Liver (tissue), 9 donors: ENCODE results near the gene CYP1B1. TPM values are rescaled to one million over a fixed set of nuclear protein-coding genes. Genes with fewer than 3 reads are reported as not detected.

Experiments used
- DNase-seq: peaks from one replicate; pipeline ENCODE4 v3.0.0-alpha.2; 2017; ENCODE audit warnings: low spot score
- H3K27ac ChIP-seq, 2 donors: one replicate each; pipeline ENCODE4 v1.7.0; 2013; ENCODE audit warnings: inconsistent platforms in 2 of 2, low read length in 2 of 2, control low read depth in 1 of 2, low read depth in 1 of 2, mild to moderate bottlenecking in 1 of 2
- H3K27me3 ChIP-seq, 4 donors: one replicate each; pipeline versions ENCODE4 v1.6.1 to v1.7.0; 2013; ENCODE audit warnings: low read length in 3 of 4, inconsistent platforms in 1 of 4, mild to moderate bottlenecking in 1 of 4, moderate library complexity in 1 of 4; ENCODE audit not compliant: control insufficient read depth in 4 of 4, insufficient read depth in 4 of 4
- H3K36me3 ChIP-seq, 4 donors: one replicate each; pipeline versions ENCODE4 v1.6.1 to v1.7.0; 2013; ENCODE audit warnings: low read length in 3 of 4, mild to moderate bottlenecking in 3 of 4, low read depth in 1 of 4, moderate library complexity in 1 of 4; ENCODE audit not compliant: control insufficient read depth in 4 of 4, insufficient read depth in 3 of 4
- H3K4me1 ChIP-seq, 4 donors: one replicate each; pipeline versions ENCODE4 v1.6.1 to v1.7.0; 2013; ENCODE audit warnings: low read length in 3 of 4, mild to moderate bottlenecking in 3 of 4, moderate library complexity in 1 of 4; ENCODE audit not compliant: control insufficient read depth in 4 of 4, insufficient read depth in 4 of 4
- H3K4me3 ChIP-seq, 3 donors: one replicate each; pipeline versions ENCODE4 v1.6.1 to v1.7.0; 2013; ENCODE audit warnings: low read length in 3 of 3, control low read depth in 1 of 3, low read depth in 1 of 3, mild to moderate bottlenecking in 1 of 3
- H3K9ac ChIP-seq, 2 donors: one replicate each; pipeline ENCODE4 v1.7.0; 2013; ENCODE audit warnings: low read length in 2 of 2, mild to moderate bottlenecking in 2 of 2, moderate library complexity in 2 of 2, control low read depth in 1 of 2, low read depth in 1 of 2
- H3K9me3 ChIP-seq, 4 donors: one replicate each; pipeline versions ENCODE4 v1.6.1 to v1.7.0; 2013; ENCODE audit warnings: low read length in 3 of 4; ENCODE audit not compliant: control insufficient read depth in 4 of 4
- EGR1 ChIP-seq, 2 donors: IDR thresholded peaks; 2 replicates each; pipeline ENCODE4 v1.6.1; 2016 to 2018; ENCODE audit warnings: antibody characterized with exemption in 2 of 2, low read depth in 2 of 2
- FOXA1 ChIP-seq: IDR thresholded peaks from 2 replicates; pipeline ENCODE4 v1.6.1; 2016; ENCODE audit warnings: antibody characterized with exemption
- FOXA2 ChIP-seq: IDR thresholded peaks from 2 replicates; pipeline ENCODE4 v1.6.1; 2016; ENCODE audit warnings: antibody characterized with exemption
- GABPA ChIP-seq, 2 donors: IDR thresholded peaks in 1 of 2; conservative IDR thresholded peaks in 1 of 2; 2 replicates each; pipeline ENCODE4 v1.6.1; 2016; ENCODE audit warnings: antibody characterized with exemption in 2 of 2, mild to moderate bottlenecking in 1 of 2, moderate library complexity in 1 of 2
- HNF4A ChIP-seq, 2 donors: conservative IDR thresholded peaks; 2 replicates each; pipeline ENCODE4 v1.6.1; 2016; ENCODE audit warnings: antibody characterized with exemption in 2 of 2, mild to moderate bottlenecking in 2 of 2
- HNF4G ChIP-seq: IDR thresholded peaks from 2 replicates; pipeline ENCODE4 v1.6.1; 2016; ENCODE audit warnings: antibody characterized with exemption
- JUND ChIP-seq, 2 donors: IDR thresholded peaks; 2 replicates each; pipeline ENCODE4 v1.6.1; 2016; ENCODE audit warnings: antibody characterized with exemption in 2 of 2
- NR2F2 ChIP-seq: IDR thresholded peaks from 2 replicates; pipeline ENCODE4 v1.6.1; 2016; ENCODE audit warnings: antibody characterized with exemption
- RAD21 ChIP-seq, 2 donors: IDR thresholded peaks; 2 replicates each; pipeline ENCODE4 v1.6.1; 2016; ENCODE audit warnings: antibody characterized with exemption in 2 of 2, mild to moderate bottlenecking in 2 of 2
- RXRA ChIP-seq, 2 donors: IDR thresholded peaks; 2 replicates each; pipeline ENCODE4 v1.6.1; 2017 to 2018; ENCODE audit warnings: antibody characterized with exemption in 2 of 2, mild to moderate bottlenecking in 1 of 2
- TAF1 ChIP-seq: conservative IDR thresholded peaks from 2 replicates; pipeline ENCODE4 v1.6.1; 2016; ENCODE audit warnings: antibody characterized with exemption, mild to moderate bottlenecking
- WGBS: extraction: QIAGEN DNeasy Blood & Tissue Kit; methylation state at CpG from one replicate; pipeline ENCODE4 v1.1.7; 2013; 5-methylcytosine and 5-hydroxymethylcytosine counted together
- polyA plus RNA-seq, 2 donors: library from polyadenylated mRNA; stranded (reverse) in 1 of 2; unstranded in 1 of 2; fragments of 200-250 nt in 1 of 2; fragments of >200 nt in 1 of 2; fragmentation: Nextera tagmentation in 1 of 2; extraction: Ambion mirVana in 1 of 2; gene quantifications; one replicate each; pipeline versions ENCODE4 v1.2.1 to v1.2.3, GENCODE V29; 2013 to 2015
- total RNA-seq, 2 donors: library from RNA; depleted of rRNA; stranded (reverse); fragments of >200 nt; gene quantifications; one replicate each; pipeline ENCODE4 v1.2.3, GENCODE V29; 2014
- TF ChIP-seq, protein P1 (sequence below): fragments of 150-350 bp; IDR thresholded peaks from 2 replicates; pipeline ENCODE4 v1.5.1; 2017; ENCODE audit warnings: improper control_type of control experiment, low read depth, low read length; ENCODE audit not compliant: missing input control
- TF ChIP-seq, protein P2 (sequence below): IDR thresholded peaks from 2 replicates; pipeline ENCODE4 v1.6.1; 2016; ENCODE audit warnings: antibody characterized with exemption, mild to moderate bottlenecking
- TF ChIP-seq, protein P3 (sequence below): IDR thresholded peaks from 2 replicates; pipeline ENCODE4 v1.6.1; 2016; ENCODE audit warnings: antibody characterized with exemption
- TF ChIP-seq, protein P4 (sequence below): IDR thresholded peaks from 2 replicates; pipeline ENCODE4 v1.6.1; 2016; ENCODE audit warnings: antibody characterized with exemption
- TF ChIP-seq, protein P5 (sequence below): IDR thresholded peaks from 2 replicates; pipeline ENCODE4 v1.6.1; 2016; ENCODE audit warnings: antibody characterized with exemption
- donor health status: healthy.
- donor health status: healthy.
- donor health status: healthy.
- donor health status: healthy.
- donor health status: healthy.

Gene CYP1B1
- total and polyA plus RNA-seq, 4 donors, result 0.84 to 6.8 (median 3.2) TPM

DNA sequence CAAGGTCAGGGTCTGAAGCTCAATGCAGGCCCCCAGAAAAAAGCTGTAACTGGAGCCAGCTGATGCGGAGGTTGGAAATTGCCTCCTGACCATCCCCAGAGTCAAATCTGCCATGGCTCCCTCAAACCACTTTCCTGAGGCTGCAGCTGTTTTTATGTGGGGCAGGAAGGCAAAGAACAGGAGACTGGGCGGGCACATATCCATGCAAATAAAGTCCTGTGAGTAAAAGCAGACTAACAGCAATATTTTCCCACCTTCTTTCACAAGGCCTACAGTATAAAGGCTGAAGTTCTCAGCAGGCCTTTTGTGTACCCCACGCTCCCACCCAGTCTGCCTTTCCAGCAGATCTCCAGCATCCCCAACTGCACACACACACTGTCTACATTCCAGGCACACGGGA is 47.1 kb downstream of the CYP1B1 start:
- WGBS, result 97% methylated on average over 4 of the region's 4 CpGs
- no peak overlapping the region for H3K27ac ChIP-seq
- H3K27me3 ChIP-seq, result no peaks in the 10 kb centered on the region
- H3K4me1 ChIP-seq, result no peaks in the 10 kb centered on the region
- no peak overlapping the region for H3K4me3 ChIP-seq
- H3K36me3 ChIP-seq, result no peaks in the 10 kb centered on the region
- no peak for TF ChIP-seq HNF4A (conservative IDR thresholded peaks at IDR 0.05)
- TF ChIP-seq, protein P1, sequence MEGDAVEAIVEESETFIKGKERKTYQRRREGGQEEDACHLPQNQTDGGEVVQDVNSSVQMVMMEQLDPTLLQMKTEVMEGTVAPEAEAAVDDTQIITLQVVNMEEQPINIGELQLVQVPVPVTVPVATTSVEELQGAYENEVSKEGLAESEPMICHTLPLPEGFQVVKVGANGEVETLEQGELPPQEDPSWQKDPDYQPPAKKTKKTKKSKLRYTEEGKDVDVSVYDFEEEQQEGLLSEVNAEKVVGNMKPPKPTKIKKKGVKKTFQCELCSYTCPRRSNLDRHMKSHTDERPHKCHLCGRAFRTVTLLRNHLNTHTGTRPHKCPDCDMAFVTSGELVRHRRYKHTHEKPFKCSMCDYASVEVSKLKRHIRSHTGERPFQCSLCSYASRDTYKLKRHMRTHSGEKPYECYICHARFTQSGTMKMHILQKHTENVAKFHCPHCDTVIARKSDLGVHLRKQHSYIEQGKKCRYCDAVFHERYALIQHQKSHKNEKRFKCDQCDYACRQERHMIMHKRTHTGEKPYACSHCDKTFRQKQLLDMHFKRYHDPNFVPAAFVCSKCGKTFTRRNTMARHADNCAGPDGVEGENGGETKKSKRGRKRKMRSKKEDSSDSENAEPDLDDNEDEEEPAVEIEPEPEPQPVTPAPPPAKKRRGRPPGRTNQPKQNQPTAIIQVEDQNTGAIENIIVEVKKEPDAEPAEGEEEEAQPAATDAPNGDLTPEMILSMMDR, result no peak
- TF ChIP-seq RXRA (IDR thresholded peaks at IDR 0.05), result no peak
- TF ChIP-seq, protein P2, sequence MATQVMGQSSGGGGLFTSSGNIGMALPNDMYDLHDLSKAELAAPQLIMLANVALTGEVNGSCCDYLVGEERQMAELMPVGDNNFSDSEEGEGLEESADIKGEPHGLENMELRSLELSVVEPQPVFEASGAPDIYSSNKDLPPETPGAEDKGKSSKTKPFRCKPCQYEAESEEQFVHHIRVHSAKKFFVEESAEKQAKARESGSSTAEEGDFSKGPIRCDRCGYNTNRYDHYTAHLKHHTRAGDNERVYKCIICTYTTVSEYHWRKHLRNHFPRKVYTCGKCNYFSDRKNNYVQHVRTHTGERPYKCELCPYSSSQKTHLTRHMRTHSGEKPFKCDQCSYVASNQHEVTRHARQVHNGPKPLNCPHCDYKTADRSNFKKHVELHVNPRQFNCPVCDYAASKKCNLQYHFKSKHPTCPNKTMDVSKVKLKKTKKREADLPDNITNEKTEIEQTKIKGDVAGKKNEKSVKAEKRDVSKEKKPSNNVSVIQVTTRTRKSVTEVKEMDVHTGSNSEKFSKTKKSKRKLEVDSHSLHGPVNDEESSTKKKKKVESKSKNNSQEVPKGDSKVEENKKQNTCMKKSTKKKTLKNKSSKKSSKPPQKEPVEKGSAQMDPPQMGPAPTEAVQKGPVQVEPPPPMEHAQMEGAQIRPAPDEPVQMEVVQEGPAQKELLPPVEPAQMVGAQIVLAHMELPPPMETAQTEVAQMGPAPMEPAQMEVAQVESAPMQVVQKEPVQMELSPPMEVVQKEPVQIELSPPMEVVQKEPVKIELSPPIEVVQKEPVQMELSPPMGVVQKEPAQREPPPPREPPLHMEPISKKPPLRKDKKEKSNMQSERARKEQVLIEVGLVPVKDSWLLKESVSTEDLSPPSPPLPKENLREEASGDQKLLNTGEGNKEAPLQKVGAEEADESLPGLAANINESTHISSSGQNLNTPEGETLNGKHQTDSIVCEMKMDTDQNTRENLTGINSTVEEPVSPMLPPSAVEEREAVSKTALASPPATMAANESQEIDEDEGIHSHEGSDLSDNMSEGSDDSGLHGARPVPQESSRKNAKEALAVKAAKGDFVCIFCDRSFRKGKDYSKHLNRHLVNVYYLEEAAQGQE, result no peak
- no peak for TF ChIP-seq JUND (IDR thresholded peaks at IDR 0.05)
- TF ChIP-seq EGR1 (IDR thresholded peaks at IDR 0.05; ENCODE audit: low read depth in 2 of 2), result no peak
- no peak for TF ChIP-seq RAD21 (IDR thresholded peaks at IDR 0.05)
- no peak for TF ChIP-seq FOXA2
- TF ChIP-seq GABPA (IDR thresholded peaks at IDR 0.05 in 1 of 2, conservative IDR thresholded peaks at IDR 0.05 in 1 of 2), result no peak
- TF ChIP-seq, protein P3, sequence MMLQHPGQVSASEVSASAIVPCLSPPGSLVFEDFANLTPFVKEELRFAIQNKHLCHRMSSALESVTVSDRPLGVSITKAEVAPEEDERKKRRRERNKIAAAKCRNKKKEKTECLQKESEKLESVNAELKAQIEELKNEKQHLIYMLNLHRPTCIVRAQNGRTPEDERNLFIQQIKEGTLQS, result no peak
- no peak for TF ChIP-seq FOXA1
- TF ChIP-seq NR2F2, result no peak
- TF ChIP-seq, protein P4, sequence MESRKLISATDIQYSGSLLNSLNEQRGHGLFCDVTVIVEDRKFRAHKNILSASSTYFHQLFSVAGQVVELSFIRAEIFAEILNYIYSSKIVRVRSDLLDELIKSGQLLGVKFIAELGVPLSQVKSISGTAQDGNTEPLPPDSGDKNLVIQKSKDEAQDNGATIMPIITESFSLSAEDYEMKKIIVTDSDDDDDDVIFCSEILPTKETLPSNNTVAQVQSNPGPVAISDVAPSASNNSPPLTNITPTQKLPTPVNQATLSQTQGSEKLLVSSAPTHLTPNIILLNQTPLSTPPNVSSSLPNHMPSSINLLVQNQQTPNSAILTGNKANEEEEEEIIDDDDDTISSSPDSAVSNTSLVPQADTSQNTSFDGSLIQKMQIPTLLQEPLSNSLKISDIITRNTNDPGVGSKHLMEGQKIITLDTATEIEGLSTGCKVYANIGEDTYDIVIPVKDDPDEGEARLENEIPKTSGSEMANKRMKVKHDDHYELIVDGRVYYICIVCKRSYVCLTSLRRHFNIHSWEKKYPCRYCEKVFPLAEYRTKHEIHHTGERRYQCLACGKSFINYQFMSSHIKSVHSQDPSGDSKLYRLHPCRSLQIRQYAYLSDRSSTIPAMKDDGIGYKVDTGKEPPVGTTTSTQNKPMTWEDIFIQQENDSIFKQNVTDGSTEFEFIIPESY, result no peak
- TF ChIP-seq, protein P5, sequence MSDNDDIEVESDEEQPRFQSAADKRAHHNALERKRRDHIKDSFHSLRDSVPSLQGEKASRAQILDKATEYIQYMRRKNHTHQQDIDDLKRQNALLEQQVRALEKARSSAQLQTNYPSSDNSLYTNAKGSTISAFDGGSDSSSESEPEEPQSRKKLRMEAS, result no peak
- no peak for TF ChIP-seq HNF4G
- no peaks in the 10 kb centered on the region for H3K9me3 ChIP-seq
- H3K9ac ChIP-seq, result no peak overlapping the region
- DNase-seq, result no peak

DNA sequence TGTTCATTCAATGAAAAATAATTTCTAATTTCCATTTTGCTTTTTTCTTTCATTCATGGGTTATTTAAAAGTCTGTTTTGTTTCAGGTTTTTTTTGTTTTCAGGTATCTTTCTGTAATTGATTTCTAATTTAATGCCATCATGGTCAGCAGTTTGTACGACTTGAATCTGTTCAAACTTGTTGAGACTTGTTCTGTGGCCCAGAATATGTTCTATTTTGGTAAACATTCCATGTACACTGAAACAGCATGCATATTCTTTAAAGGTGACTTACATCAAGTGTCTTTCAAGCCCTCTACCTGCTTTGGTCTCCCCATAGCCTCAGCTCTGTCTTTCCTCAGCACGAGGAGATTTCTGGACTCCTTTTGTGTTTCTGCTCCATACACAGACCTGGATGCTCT is 49.1 kb downstream of the CYP1B1 start:
- Histone ChIP-seq H3K9me3 (no peaks in the 10 kb centered on the region), H3K27ac (no peak overlapping the region), H3K9ac (no peak overlapping the region), H3K4me1 (no peaks in the 10 kb centered on the region), H3K36me3 (no peaks in the 10 kb centered on the region), H3K27me3 (no peaks in the 10 kb centered on the region), H3K4me3 (no peak overlapping the region)
- WGBS, result 76% methylated on average over 2 of the region's 2 CpGs
- no peak for DNase-seq
- no peak for TF ChIP-seq TAF1
- TF ChIP-seq, protein P1, result no peak
- TF ChIP-seq NR2F2, result no peak
- no peak for TF ChIP-seq HNF4A (conservative IDR thresholded peaks at IDR 0.05)
- no peak for TF ChIP-seq RXRA (IDR thresholded peaks at IDR 0.05)
- TF ChIP-seq, protein P2, result no peak
